Erythroblast (primary cell): ENCODE results near the gene PKP4.

ENCODE experiments used
- GATA1 ChIP-seq: IDR thresholded peaks from 2 replicates; pipeline ENCODE4 v1.6.1; 2011; ENCODE audit warnings: low read depth, mild to moderate bottlenecking, control low read depth, low read length, moderate library complexity
- POLR2A ChIP-seq: IDR thresholded peaks from 2 replicates; pipeline ENCODE4 v1.6.1; 2011; ENCODE audit warnings: mild to moderate bottlenecking, low read length

DNA sequence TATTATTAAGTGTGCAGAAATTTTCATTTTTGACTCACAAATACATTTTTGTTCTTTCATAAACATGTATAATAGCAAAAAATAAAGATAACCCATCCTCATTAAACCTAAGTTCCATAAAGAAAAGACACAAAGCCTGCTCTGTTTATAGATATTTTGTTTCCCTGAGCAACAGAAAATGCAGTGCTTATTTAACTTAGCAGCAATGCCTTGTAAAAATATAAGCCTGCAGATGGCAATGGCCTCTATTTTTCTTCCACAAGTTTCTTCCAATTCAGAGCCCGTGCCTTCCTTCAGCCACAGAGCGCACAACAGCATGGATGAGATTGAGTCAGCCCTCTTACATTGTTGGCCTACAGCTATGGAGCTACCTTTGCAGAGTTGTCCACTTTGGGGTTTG, 43.6 kb downstream of the PKP4 start:
- TF ChIP-seq GATA1: no peak
- no peak for TF ChIP-seq POLR2A
